ENCODE data around the gene NUCB1. TPM values are rescaled to one million over a fixed set of nuclear protein-coding genes. Genes with fewer than 3 reads are reported as not detected.
"Not testable (repeated sequence)": the region's sequence is repeated elsewhere in the genome, so short reads cannot be mapped to it uniquely, and the experiment has no call there.

Gene NUCB1
- total RNA-seq, 1 experiment from 2014 or later, result 125 TPM

GRCh38 chr19:48897181-48897580, 2.9 kb upstream of the NUCB1 start:
- Histone ChIP-seq H3K4ac (ENCODE audit: low read depth, low read length) (no peak overlapping the region), H2AK5ac (ENCODE audit: insufficient read length, low read length) (no peak overlapping the region), H2BK12ac (ENCODE audit: insufficient read length, low read depth, low read length) (no peak overlapping the region), H3K27me3 (ENCODE audit: insufficient read depth, low read length) (no peaks in the 10 kb centered on the region), H3K9ac (ENCODE audit: extremely low read depth, insufficient read length, low read length) (no peak overlapping the region), H4K5ac (ENCODE audit: insufficient read length, low read depth, low read length) (no peak overlapping the region), H3K79me1 (ENCODE audit: insufficient read depth, low read depth, low read length, poor library complexity, severe bottlenecking) (no peaks in the 10 kb centered on the region), H3K79me2 (ENCODE audit: insufficient read depth, low read length) (no peaks in the 10 kb centered on the region), H3K9me3 (ENCODE audit: control insufficient read depth, low read depth, low read length) (no peaks in the 10 kb centered on the region), H4K91ac (ENCODE audit: insufficient read length, low read depth, low read length) (no peak overlapping the region), H3K23ac (ENCODE audit: insufficient read length, low read depth, low read length) (no peak overlapping the region), H2BK15ac (ENCODE audit: low read depth, low read length) (no peak overlapping the region), H2BK120ac (ENCODE audit: low read depth, low read length, poor library complexity, severe bottlenecking) (no peak overlapping the region), H4K8ac (replicated peaks; ENCODE audit: insufficient read length, low read depth, low read length) (no peak overlapping the region), H3K4me1 (ENCODE audit: insufficient read depth, low read length) (no peaks in the 10 kb centered on the region), H3T11ph (ENCODE audit: low read length) (no peak overlapping the region), H3K18ac (ENCODE audit: insufficient read length, low read depth, low read length) (no peak overlapping the region), H2BK20ac (ENCODE audit: low read depth, low read length, poor library complexity, severe bottlenecking) (no peak overlapping the region), H2BK5ac (ENCODE audit: insufficient read length, low read length) (no peak overlapping the region), H3K23me2 (ENCODE audit: insufficient read length, low read depth, low read length, poor library complexity, severe bottlenecking) (peaks cover 15% of the 10 kb centered on the region), H4K20me1 (ENCODE audit: control insufficient read depth, insufficient read depth, insufficient read length) (no peaks in the 10 kb centered on the region), H3K14ac (ENCODE audit: insufficient read depth, low read length) (no peak overlapping the region), H3K4me2 (ENCODE audit: insufficient read depth, insufficient read length, low read length) (no peak overlapping the region), H2AFZ (ENCODE audit: low read length) (no peak overlapping the region), H3K27ac (ENCODE audit: insufficient read length, low read depth, low read length) (no peak overlapping the region), H3K56ac (ENCODE audit: insufficient read length, low read depth, low read length) (no peak overlapping the region)
- Mint-ChIP-seq H3K4me3 (peak overlapping the region in 1 of 2 experiments; percentile 77; a peak in 1 of 5 replicates), H3K27ac (peak overlapping the region in 2 of 3 experiments; percentile 48 to 55; a peak in 3 of 7 replicates), H3K27me3 (ENCODE audit: low read depth) (peaks cover 1% of the 10 kb centered on the region; the same call in 1 of the 2 replicates), H3K36me3 (ENCODE audit: insufficient read depth in 1 of 3, low read depth in 3 of 3) (peaks cover 1 to 8% (median 3%) of the 10 kb centered on the region in 3 experiments; a peak in 5 of 7 replicates), H3K9me3 (no peaks in the 10 kb centered on the region), H3K4me1 (peaks cover 8 to 38% of the 10 kb centered on the region in 2 experiments)
- no CpG with 5 or more reads among the region's 5 CpGs for WGBS (ENCODE audit: extremely low coverage, insufficient read length, low lambda C conversion rate)
- no peak for TF ChIP-seq CTCF (conservative IDR thresholded peaks at IDR 0.05)
- no peak for DNase-seq

GRCh38 chr19:48899386-48899749, 744 bp upstream of the NUCB1 start:
- not testable (repeated sequence) for H2BK12ac ChIP-seq (ENCODE audit: insufficient read length, low read depth, low read length); H3T11ph ChIP-seq (ENCODE audit: low read length); H3K27me3 ChIP-seq (ENCODE audit: insufficient read depth, low read length); H3K79me2 ChIP-seq (ENCODE audit: insufficient read depth, low read length); DNase-seq; H3K18ac ChIP-seq (ENCODE audit: insufficient read length, low read depth, low read length); H2BK20ac ChIP-seq (ENCODE audit: low read depth, low read length, poor library complexity, severe bottlenecking); H3K4me1 ChIP-seq (ENCODE audit: insufficient read depth, low read length); H3K56ac ChIP-seq (ENCODE audit: insufficient read length, low read depth, low read length); H3K4ac ChIP-seq (ENCODE audit: low read depth, low read length); H3K9me3 Mint-ChIP-seq; H4K5ac ChIP-seq (ENCODE audit: insufficient read length, low read depth, low read length); H3K14ac ChIP-seq (ENCODE audit: insufficient read depth, low read length); H3K79me1 ChIP-seq (ENCODE audit: insufficient read depth, low read depth, low read length, poor library complexity, severe bottlenecking); H2BK5ac ChIP-seq (ENCODE audit: insufficient read length, low read length); H4K8ac ChIP-seq (replicated peaks; ENCODE audit: insufficient read length, low read depth, low read length); H3K27me3 Mint-ChIP-seq (ENCODE audit: low read depth); H3K9me3 ChIP-seq (ENCODE audit: control insufficient read depth, low read depth, low read length); H2BK15ac ChIP-seq (ENCODE audit: low read depth, low read length); H2AFZ ChIP-seq (ENCODE audit: low read length); H2AK5ac ChIP-seq (ENCODE audit: insufficient read length, low read length); H4K91ac ChIP-seq (ENCODE audit: insufficient read length, low read depth, low read length); H3K27ac ChIP-seq (ENCODE audit: insufficient read length, low read depth, low read length); H3K23ac ChIP-seq (ENCODE audit: insufficient read length, low read depth, low read length); H3K9ac ChIP-seq (ENCODE audit: extremely low read depth, insufficient read length, low read length); H2BK120ac ChIP-seq (ENCODE audit: low read depth, low read length, poor library complexity, severe bottlenecking); H4K20me1 ChIP-seq (ENCODE audit: control insufficient read depth, insufficient read depth, insufficient read length)
- Histone ChIP-seq H3K4me2 (ENCODE audit: insufficient read depth, insufficient read length, low read length) (peak overlapping the region; percentile 58), H3K23me2 (ENCODE audit: insufficient read length, low read depth, low read length, poor library complexity, severe bottlenecking) (peaks cover 15% of the 10 kb centered on the region)
- WGBS (ENCODE audit: extremely low coverage, insufficient read length, low lambda C conversion rate), result no CpG with 5 or more reads among the region's 11 CpGs
- peaks cover 1 to 23% (median 14%) of the 10 kb centered on the region in 3 experiments; a peak in 6 of 7 replicates for H3K36me3 Mint-ChIP-seq (ENCODE audit: insufficient read depth in 1 of 3, low read depth in 3 of 3)
- H3K4me3 Mint-ChIP-seq, result peak overlapping the region; percentile 95 to 98
- peaks cover 8 to 38% of the 10 kb centered on the region in 2 experiments for H3K4me1 Mint-ChIP-seq
- H3K27ac Mint-ChIP-seq, result peak overlapping the region in 2 of 3 experiments; percentile 33 to 99; a peak in 4 of 7 replicates

Measured in H9 (cell line).